ENCODE measurements around the gene MYO1G. TPM values are rescaled to one million over a fixed set of nuclear protein-coding genes. Genes with fewer than 3 reads are reported as not detected.

The MYO1G gene
- total and polyA plus RNA-seq, 9 of the 15 experiments (the other 6 are each of a cell fraction or from before 2014, with no cell fraction given) = 0.03 to 0.62 (median 0.13) TPM; not detected in 1

- TF ChIP-seq MNT (conservative IDR thresholded peaks at IDR 0.05) (peak in 1 of 2 experiments; percentile 28; a peak in 1 of 4 replicates), RUNX1 (IDR thresholded peaks at IDR 0.05; ENCODE audit: low read depth) (no peak), EHMT2 (IDR thresholded peaks at IDR 0.05) (no peak), MTA2 (IDR thresholded peaks at IDR 0.05; ENCODE audit: low read depth) (no peak), HDAC3 (IDR thresholded peaks at IDR 0.05; ENCODE audit: borderline replicate concordance, partially characterized antibody) (no peak), SIRT6 (IDR thresholded peaks at IDR 0.05; ENCODE audit: low read depth, low read length) (no peak), ZNF121 (CRISPR knock-in tag; conservative IDR thresholded peaks at IDR 0.05) (no peak), ARID4B (CRISPR knock-in tag; IDR thresholded peaks at IDR 0.05) (0 out of 2 replicates have a peak, but pooled peaks have one; percentile 27), SAFB (IDR thresholded peaks at IDR 0.05; ENCODE audit: borderline replicate concordance, low read depth, low read length) (no peak), SMAD3 (CRISPR knock-in tag; conservative IDR thresholded peaks at IDR 0.05) (no peak), ARID1B (IDR thresholded peaks at IDR 0.05) (peak; percentile 26; the same call in 1 of the 2 replicates), RNF219 (CRISPR knock-in tag; IDR thresholded peaks at IDR 0.05) (no peak), FOXA3 (CRISPR knock-in tag; conservative IDR thresholded peaks at IDR 0.05 in 1 of 2, IDR thresholded peaks at IDR 0.05 in 1 of 2) (0 out of 4 replicates have a peak, but pooled peaks of 1 of the 2 experiments have one; percentile 40)
- TF ChIP-seq, protein P1, sequence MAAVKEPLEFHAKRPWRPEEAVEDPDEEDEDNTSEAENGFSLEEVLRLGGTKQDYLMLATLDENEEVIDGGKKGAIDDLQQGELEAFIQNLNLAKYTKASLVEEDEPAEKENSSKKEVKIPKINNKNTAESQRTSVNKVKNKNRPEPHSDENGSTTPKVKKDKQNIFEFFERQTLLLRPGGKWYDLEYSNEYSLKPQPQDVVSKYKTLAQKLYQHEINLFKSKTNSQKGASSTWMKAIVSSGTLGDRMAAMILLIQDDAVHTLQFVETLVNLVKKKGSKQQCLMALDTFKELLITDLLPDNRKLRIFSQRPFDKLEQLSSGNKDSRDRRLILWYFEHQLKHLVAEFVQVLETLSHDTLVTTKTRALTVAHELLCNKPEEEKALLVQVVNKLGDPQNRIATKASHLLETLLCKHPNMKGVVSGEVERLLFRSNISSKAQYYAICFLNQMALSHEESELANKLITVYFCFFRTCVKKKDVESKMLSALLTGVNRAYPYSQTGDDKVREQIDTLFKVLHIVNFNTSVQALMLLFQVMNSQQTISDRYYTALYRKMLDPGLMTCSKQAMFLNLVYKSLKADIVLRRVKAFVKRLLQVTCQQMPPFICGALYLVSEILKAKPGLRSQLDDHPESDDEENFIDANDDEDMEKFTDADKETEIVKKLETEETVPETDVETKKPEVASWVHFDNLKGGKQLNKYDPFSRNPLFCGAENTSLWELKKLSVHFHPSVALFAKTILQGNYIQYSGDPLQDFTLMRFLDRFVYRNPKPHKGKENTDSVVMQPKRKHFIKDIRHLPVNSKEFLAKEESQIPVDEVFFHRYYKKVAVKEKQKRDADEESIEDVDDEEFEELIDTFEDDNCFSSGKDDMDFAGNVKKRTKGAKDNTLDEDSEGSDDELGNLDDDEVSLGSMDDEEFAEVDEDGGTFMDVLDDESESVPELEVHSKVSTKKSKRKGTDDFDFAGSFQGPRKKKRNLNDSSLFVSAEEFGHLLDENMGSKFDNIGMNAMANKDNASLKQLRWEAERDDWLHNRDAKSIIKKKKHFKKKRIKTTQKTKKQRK (IDR thresholded peaks at IDR 0.05; ENCODE audit: borderline replicate concordance, low read depth, low read length) = no peak
Measured at GRCh38 chr7:44998153-44998871, 19.5 kb upstream of the MYO1G start (continued).
